HG03280 (cell line): Measurements from ENCODE around the gene MCTP2.

ENCODE experiments used
- ATAC-seq: cut with Tn5 transposase; IDR thresholded peaks from one replicate; pipeline ENCODE4 v1.9.1; 2021; ENCODE audit warnings: mild to moderate bottlenecking, moderate library complexity; ENCODE audit not compliant: unreplicated experiment

MCTP2 gene

GRCh38 chr15:94387442-94387841 lies 156.1 kb downstream of the MCTP2 start:
- ATAC-seq: no peak

GRCh38 chr15:94387849-94388441 lies 156.6 kb downstream of the MCTP2 start:
- no peak for ATAC-seq

GRCh38 chr15:94395640-94396039 lies 164.3 kb downstream of the MCTP2 start:
- no peak for ATAC-seq

GRCh38 chr15:94397337-94397736 lies 166.0 kb downstream of the MCTP2 start:
- no peak for ATAC-seq

DNA sequence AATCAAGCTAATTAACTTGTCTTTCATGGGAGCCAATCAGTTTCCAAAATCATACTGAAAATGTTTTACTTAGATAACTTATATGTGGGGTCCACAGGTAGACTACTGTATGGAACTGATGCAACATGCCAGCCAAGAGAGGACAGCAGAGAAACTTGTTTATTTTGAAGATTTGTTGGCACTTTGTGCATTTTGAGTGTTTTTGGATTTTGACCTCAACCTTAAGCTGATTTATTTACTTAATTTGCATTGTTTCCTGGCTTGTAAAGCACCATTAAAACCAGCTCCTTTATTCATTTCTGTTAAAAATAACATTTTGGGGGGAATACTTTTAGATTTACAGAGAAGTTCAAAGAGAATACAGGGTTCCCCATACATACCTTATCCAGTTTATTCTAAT lies 166.6 kb downstream of the MCTP2 start:
- no peak for ATAC-seq

DNA sequence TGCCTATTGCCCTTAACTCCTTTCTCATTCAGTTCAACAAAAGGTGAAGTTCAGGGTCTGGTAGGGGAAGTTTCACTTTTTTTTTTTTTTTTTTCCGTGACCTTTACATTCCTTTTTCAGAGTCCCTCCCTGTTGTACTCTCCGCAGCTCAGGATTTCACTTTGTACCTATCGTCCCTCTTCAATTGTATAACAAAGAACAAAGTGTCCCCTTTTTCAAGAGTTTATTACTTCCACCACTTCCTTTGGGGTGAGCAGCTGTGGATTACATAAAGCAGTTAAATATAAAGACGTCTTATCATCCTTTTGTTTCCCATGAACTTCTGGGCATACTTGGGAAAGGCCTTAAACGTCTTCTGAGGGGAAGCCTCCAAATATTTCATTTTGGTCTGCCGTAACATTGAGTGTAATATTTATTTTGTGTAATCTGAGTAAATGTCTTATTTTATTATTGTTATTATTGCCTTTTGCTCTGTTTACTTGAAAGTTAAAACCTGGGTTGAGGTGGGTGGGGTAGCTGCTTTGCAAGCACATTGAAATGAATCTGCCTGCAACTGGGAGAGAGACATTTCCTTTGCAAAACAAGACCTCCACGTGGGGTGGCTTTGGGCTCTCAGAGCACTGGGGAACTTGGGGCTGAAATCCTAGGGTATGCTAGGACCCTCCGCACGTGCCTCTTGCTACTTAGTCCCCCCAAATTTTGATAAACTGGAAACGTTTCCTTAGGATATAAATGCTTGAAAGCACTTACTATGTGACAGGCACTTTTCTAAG lies 169.4 kb downstream of the MCTP2 start:
- ATAC-seq: no peak

- ATAC-seq: no peak
Observed at GRCh38 chr15:94403331-94403730, 172.0 kb downstream of the MCTP2 start.

DNA sequence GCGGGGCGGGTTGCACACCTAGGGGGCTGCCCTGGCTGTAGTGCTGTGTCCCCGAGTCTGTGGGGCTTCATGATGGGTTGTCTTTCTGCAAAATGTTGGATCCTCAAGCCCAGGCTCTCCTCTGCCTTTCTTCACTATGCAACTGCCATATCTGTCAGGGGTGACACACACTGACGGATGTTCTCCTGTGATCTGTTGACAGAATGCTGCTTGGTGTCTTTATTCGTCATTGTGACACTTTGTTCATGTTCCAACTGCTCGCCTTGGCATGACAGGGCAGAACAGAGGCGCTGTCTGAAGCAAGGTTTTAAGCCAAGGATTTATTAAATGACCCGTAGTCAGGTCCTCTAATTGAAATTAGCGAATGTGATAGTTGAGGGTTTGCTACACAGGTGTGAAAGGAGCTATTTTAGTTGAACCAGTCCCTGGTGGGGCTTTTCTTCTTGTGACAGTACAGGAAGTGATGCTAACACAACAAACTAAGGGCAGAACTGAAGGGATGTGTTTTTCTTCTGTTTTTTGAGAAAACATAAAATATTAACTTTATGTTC lies 173.4 kb downstream of the MCTP2 start:
- no peak for ATAC-seq

DNA sequence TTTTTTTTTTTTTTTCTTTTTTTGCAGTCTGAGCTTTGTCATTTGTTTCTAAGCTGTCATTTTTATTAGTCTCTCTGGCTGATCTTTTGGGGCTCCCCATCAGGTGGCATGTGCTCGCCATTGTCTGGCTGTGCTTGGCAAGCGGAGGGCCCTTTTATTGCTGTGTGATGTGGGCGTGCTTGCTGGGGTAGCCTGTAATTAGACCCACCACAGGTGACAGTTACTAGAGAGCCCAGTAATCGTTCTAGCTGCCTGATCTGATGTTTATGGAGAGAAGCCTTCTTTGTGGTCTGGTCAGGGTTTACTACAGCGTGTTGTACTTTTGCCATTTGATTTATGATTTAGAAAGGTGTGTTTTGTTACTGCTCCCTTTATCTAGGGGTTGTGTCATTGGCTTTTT lies 179.9 kb downstream of the MCTP2 start:
- ATAC-seq: no peak

DNA sequence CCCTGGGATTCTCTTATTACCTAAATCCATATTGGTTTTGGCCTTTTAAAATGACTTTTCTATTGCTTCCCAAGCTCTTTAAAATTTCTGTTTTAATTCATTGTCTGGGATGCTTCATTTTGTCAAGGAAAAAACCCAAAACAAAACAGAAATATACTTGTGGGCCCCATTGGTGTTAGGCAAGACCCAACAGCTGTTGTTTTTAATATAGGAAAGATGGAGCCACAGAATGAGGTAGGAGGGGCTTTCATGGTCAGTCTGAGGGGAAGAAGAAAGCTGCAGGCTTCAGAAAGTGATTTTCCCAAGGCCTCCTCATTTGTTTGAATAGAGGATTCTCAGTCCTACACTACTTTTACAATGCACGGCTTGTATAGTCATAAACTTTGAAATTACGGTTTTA lies 180.5 kb downstream of the MCTP2 start:
- no peak for ATAC-seq

DNA sequence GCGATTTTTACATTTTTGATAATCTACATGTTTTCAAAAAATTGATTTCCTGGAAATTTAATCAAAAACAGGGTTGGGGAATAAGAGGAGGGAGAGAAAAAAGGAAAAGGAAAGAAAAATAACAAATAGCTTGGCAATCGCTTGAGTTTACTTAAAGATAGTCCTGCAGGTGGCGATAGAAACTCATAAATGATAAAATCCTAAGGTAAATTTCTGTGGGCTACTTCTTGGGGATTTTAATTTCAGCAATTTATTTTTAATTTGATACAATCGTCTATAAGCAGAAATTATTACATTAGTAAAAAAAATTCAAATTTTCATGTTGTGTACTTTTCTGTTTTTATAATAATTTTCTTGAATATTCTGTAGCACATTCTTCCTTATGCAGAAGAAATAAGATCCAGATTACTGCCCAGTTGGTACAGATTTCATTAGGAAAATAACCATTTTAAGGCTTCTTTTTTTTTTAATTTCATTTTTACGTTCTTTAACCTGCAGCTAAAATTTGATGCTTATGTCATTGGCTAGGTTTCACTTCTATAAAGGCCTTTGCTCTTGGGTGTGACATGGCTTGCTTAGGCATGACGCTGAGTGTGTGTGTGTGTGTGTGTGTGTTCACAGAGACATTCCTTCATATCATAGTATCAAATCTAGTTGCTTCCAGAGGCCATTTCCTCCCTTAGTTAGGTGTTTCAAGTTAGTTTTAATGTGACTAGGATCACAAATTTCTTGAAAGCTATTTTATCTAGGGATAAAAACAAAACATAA lies 181.8 kb downstream of the MCTP2 start:
- ATAC-seq: no peak

- ATAC-seq: no peak
Observed at GRCh38 chr15:94414916-94415315, 183.6 kb downstream of the MCTP2 start.

- ATAC-seq: no peak
Observed at GRCh38 chr15:94416267-94416666, 184.9 kb downstream of the MCTP2 start.

- ATAC-seq: no peak
Observed at GRCh38 chr15:94416820-94417219, 185.5 kb downstream of the MCTP2 start.

- no peak for ATAC-seq
Observed at GRCh38 chr15:94417501-94418293, 186.3 kb downstream of the MCTP2 start.

GRCh38 chr15:94421706-94422105 lies 190.3 kb downstream of the MCTP2 start:
- ATAC-seq: no peak

DNA sequence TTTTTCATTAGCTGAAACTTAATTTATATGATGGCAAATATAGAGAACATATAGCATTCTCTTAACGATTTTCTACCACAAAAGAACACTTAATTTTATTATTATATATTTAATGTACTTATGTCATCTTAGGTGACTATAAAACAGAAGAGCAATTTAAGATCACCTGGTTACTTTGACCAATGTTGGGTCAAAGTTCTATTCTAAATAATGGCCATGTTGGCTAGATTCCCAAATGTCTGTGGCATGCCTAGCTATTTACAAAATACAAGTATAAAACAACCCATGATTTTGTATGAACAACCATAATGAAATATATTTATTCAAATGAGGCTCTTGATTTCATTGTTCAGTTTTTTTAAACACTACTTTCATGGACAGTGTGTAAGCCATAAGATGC lies 200.9 kb downstream of the MCTP2 start:
- no peak for ATAC-seq

DNA sequence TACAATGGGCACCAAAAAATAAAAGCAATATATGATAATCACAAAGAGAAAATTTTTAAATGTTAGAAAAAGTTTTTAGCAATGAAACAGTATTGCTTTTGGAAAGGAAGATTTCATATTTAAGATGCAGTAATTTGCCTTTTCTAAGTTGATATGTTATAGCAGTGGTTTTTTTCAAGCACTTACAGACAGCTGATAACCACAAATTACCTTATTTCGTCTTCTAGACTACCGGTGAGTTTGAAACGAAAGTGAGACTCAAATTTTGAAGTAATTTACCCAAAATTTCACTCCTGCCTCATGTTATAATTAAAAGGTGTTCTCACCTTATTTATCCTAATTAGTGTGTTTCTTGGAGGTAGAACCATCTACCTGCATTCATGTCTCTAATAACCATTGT lies 207.8 kb downstream of the MCTP2 start:
- ATAC-seq: no peak

- ATAC-seq: no peak
Observed at GRCh38 chr15:94441760-94442159, 210.4 kb downstream of the MCTP2 start.

DNA sequence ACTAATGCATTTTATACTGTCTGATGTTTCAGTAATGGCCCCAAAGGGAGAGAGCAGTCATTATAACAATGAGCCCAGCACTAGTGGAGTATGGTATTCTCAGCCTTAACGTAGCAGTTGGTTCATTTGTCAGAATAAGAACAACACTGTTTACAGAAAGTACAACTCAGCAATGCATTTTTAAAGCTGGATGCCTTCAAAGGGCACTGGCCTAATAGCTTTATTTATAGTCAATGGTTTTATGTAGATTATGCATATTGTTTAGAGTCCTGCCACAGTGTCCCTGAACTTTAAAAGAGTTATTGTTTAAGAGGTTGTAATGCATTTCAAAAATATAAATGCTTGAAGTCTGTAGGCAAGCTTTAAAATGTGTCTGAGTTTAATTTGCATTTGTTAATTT lies 211.1 kb downstream of the MCTP2 start:
- no peak for ATAC-seq

DNA sequence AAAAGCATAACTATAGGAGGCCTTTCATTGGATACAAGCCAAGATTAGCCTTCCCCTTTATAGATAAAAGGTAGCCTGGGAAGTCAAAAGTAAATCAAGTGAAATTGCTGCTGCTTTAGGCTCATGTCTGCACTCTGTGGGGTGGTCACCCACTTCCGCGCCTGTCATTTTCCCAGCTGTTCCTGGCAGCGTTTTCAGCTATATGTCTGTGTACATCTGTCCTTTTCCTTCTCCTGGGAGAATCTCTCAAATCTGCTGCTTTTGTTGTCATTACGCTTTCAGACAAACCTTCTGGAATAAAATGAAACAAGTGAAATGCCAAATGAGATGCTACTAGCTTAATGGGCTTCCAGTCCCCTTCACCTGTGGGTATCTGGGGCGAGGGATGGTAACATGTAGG lies 211.8 kb downstream of the MCTP2 start:
- no peak for ATAC-seq
